Neuronal stem cell (in vitro differentiated cells): ENCODE data around the gene THRA.

Experiments used
- DNase-seq: peaks from one replicate; pipeline ENCODE4 v3.0.0-alpha.2; 2013; ENCODE audit warnings: low spot score
- H2AFZ ChIP-seq: one replicate; pipeline ENCODE4 v1.6.1; 2013; ENCODE audit warnings: mild to moderate bottlenecking, low read length, inconsistent platforms
- H2AK5ac ChIP-seq: 2 replicates; pipeline ENCODE4 v1.6.1; 2013; ENCODE audit warnings: low read depth, mild to moderate bottlenecking, inconsistent platforms, low read length, moderate library complexity, mixed read lengths
- H2BK120ac ChIP-seq: 2 replicates; pipeline ENCODE4 v1.6.1; 2013; ENCODE audit warnings: low read depth, mild to moderate bottlenecking, inconsistent platforms, low read length, moderate library complexity, mixed read lengths
- H2BK12ac ChIP-seq: one replicate; pipeline ENCODE4 v1.6.1; 2013; ENCODE audit warnings: low read length, inconsistent platforms
- H2BK15ac ChIP-seq: 2 replicates; pipeline ENCODE4 v1.6.1; 2013; ENCODE audit warnings: mild to moderate bottlenecking, low read length, inconsistent platforms, mixed read lengths
- H2BK5ac ChIP-seq: one replicate; pipeline ENCODE4 v1.6.1; 2013; ENCODE audit warnings: inconsistent platforms, mild to moderate bottlenecking, low read length, moderate library complexity
- H3K14ac ChIP-seq: one replicate; pipeline ENCODE4 v1.6.1; 2013; ENCODE audit warnings: low read length, inconsistent platforms
- H3K18ac ChIP-seq: 2 replicates; pipeline ENCODE4 v1.6.1; 2013; ENCODE audit warnings: low read length, inconsistent platforms
- H3K23ac ChIP-seq: 2 replicates; pipeline ENCODE4 v1.6.1; 2013; ENCODE audit warnings: low read depth, mild to moderate bottlenecking, mixed read lengths, low read length, inconsistent platforms; ENCODE audit not compliant: poor library complexity
- H3K27ac ChIP-seq: replicated peaks from 3 replicates; pipeline ENCODE4 v1.5.1; 2013; ENCODE audit warnings: low read length, inconsistent platforms
- H3K27me3 ChIP-seq, 3 experiments: 2 replicates each; pipeline ENCODE4 v1.6.1; 2013; ENCODE audit warnings: low read length in 3 of 3, mild to moderate bottlenecking in 2 of 3, inconsistent platforms in 1 of 3, low read depth in 1 of 3, mixed read lengths in 1 of 3, moderate library complexity in 1 of 3; ENCODE audit not compliant: control insufficient read depth in 3 of 3, insufficient read depth in 3 of 3
- H3K36me3 ChIP-seq, 2 donors: replicated peaks in 1 of 2; 2 replicates each; pipeline ENCODE4 v1.6.1; 2013; ENCODE audit warnings: low read length in 2 of 2; ENCODE audit not compliant: control insufficient read depth in 2 of 2, insufficient read depth in 2 of 2
- H3K4ac ChIP-seq: 2 replicates; pipeline ENCODE4 v1.6.1; 2013; ENCODE audit warnings: inconsistent platforms, mild to moderate bottlenecking, low read length, moderate library complexity
- H3K4me1 ChIP-seq, 2 donors: 1 replicate in 1 of 2; 2 replicates in 1 of 2; pipeline ENCODE4 v1.6.1; 2013; ENCODE audit warnings: low read length in 2 of 2, low read depth in 1 of 2; ENCODE audit not compliant: control insufficient read depth in 2 of 2, insufficient read depth in 1 of 2
- H3K4me2 ChIP-seq: one replicate; pipeline ENCODE4 v1.6.1; 2013; ENCODE audit warnings: mild to moderate bottlenecking, low read length, inconsistent platforms; ENCODE audit not compliant: insufficient read depth, poor library complexity, severe bottlenecking
- H3K4me3 ChIP-seq, 2 donors: 2 replicates each; pipeline ENCODE4 v1.5.1; 2013; ENCODE audit warnings: low read length in 2 of 2, mild to moderate bottlenecking in 2 of 2, inconsistent platforms in 1 of 2, moderate library complexity in 1 of 2
- H3K79me1 ChIP-seq: one replicate; pipeline ENCODE4 v1.6.1; 2013; ENCODE audit warnings: low read depth, mild to moderate bottlenecking, inconsistent platforms, low read length, moderate library complexity
- H3K9ac ChIP-seq: one replicate; pipeline ENCODE4 v1.6.1; 2013; ENCODE audit warnings: mild to moderate bottlenecking, low read depth, low read length, inconsistent platforms; ENCODE audit not compliant: poor library complexity
- H3K9me3 ChIP-seq, 2 donors: replicated peaks in 1 of 2; 2 replicates each; pipeline versions ENCODE3 to v1.6.1; 2013; ENCODE audit warnings: low read length in 2 of 2, mild to moderate bottlenecking in 2 of 2, inconsistent platforms in 1 of 2, low read depth in 1 of 2, mixed read lengths in 1 of 2, moderate library complexity in 1 of 2; ENCODE audit not compliant: control insufficient read depth in 2 of 2, insufficient read depth in 1 of 2
- H4K8ac ChIP-seq: one replicate; pipeline ENCODE4 v1.6.1; 2013; ENCODE audit warnings: low read depth, mild to moderate bottlenecking, inconsistent platforms, low read length, moderate library complexity
- H4K91ac ChIP-seq: one replicate; pipeline ENCODE4 v1.6.1; 2013; ENCODE audit warnings: low read length, low read depth, mild to moderate bottlenecking, inconsistent platforms; ENCODE audit not compliant: poor library complexity
- WGBS, 2 donors: extraction: QIAGEN DNeasy Blood & Tissue Kit; methylation state at CpG; one replicate each; pipeline ENCODE4 v1.1.7; 2013; ENCODE audit warnings: missing lambda C conversion rate in 2 of 2, mixed read lengths in 1 of 2; ENCODE audit not compliant: insufficient read length in 2 of 2, insufficient replicate concordance in 1 of 2; ENCODE audit errors: extremely low coverage in 2 of 2; 5-methylcytosine and 5-hydroxymethylcytosine counted together

Gene THRA

GRCh38 chr17:40068584-40068916, 5.8 kb downstream of the THRA start:
- no peak overlapping the region for H3K4ac ChIP-seq
- H3K9ac ChIP-seq = no peak overlapping the region
- no peaks in the 10 kb centered on the region for H3K27me3 ChIP-seq
- H3K79me1 ChIP-seq = no peaks in the 10 kb centered on the region
- H3K4me3 ChIP-seq = peak overlapping the region in 1 of 2 donors; percentile 31
- peak overlapping the region; percentile 95 for H2AK5ac ChIP-seq
- no peaks in the 10 kb centered on the region for H3K9me3 ChIP-seq
- H2BK120ac ChIP-seq = peak overlapping the region; percentile 43
- no peak for DNase-seq
- H3K4me1 ChIP-seq = peaks cover 63 to 75% of the 10 kb centered on the region in 2 donors
- no peak overlapping the region for H2BK12ac ChIP-seq
- H4K8ac ChIP-seq = no peak overlapping the region
- H2BK5ac ChIP-seq = peak overlapping the region; percentile 83
- H2AFZ ChIP-seq = peak overlapping the region; percentile 64
- no peaks in the 10 kb centered on the region for H3K36me3 ChIP-seq
- H2BK15ac ChIP-seq = peak overlapping the region; percentile 80
- H3K18ac ChIP-seq = peak overlapping the region; percentile 82
- peak overlapping the region; percentile 59 for H3K27ac ChIP-seq
- H3K4me2 ChIP-seq = peak overlapping the region; percentile 21
- no peak overlapping the region for H4K91ac ChIP-seq
- H3K23ac ChIP-seq = no peak overlapping the region
- no peak overlapping the region for H3K14ac ChIP-seq
- no CpG with 5 or more reads among the region's 5 CpGs for WGBS, 2 donors

DNA sequence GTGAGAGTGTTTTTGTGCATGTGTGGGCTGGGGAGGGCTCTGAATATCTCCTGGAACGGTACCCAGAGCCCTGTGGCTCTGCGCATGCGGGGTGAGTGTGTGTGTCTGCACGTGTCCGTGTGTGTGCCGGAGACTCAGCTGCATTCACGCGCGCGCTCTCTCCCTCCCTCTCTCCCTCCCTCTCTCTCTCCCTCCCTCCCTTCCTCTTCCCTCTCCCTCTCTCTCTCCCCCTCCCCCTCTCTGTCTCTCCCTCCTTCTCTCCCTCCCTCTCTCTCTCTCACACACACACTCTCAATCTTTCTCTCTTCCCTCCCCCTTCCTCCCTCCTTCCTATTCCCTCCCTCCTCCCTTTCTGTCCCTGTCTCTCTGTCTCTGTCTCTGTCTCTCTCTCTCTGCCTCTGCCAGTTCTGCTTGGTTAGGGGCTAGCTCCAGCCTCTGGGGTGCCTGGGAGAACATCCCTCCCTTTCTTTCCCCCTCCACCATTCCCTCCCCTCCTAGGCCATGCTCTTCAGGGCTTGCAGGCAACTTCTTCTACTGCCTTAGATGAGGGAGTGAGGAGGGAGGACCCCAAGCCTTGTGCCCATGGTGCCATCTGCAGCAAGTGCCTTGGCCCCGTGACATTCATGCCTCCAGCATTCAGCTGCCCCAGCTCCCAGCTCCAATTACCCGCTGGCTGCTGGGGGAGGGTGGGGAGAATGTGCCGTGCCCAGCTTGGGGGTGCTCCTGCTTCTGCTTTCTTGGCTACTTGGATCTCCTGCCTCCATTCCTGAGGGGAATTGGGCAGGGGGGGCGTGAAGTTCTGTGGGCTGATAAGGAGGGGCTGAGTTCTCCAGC, 6.4 kb downstream of the THRA start:
- no CpG with 5 or more reads among the region's 14 CpGs for WGBS, 2 donors
- H3K4me1 ChIP-seq = peaks cover 58 to 71% of the 10 kb centered on the region in 2 donors
- no peaks in the 10 kb centered on the region for H3K27me3 ChIP-seq
- peak overlapping the region; percentile 87 for H2BK15ac ChIP-seq
- peak overlapping the region; percentile 83 for H2BK5ac ChIP-seq
- H3K4me2 ChIP-seq = peak overlapping the region; percentile 21
- peak overlapping the region; percentile 13 for H3K27ac ChIP-seq
- peak overlapping the region; percentile 64 for H2AFZ ChIP-seq
- peak overlapping the region in 1 of 2 donors; percentile 31 for H3K4me3 ChIP-seq
- H4K91ac ChIP-seq = no peak overlapping the region
- H3K9me3 ChIP-seq = no peaks in the 10 kb centered on the region
- no peaks in the 10 kb centered on the region for H3K79me1 ChIP-seq
- peak overlapping the region; percentile 35 for H3K23ac ChIP-seq
- DNase-seq = no peak
- H3K18ac ChIP-seq = peak overlapping the region; percentile 88
- H3K9ac ChIP-seq = peak overlapping the region; percentile 75
- peak overlapping the region; percentile 88 for H2AK5ac ChIP-seq
- H2BK120ac ChIP-seq = peak overlapping the region; percentile 49
- H3K36me3 ChIP-seq = no peaks in the 10 kb centered on the region
- H4K8ac ChIP-seq = no peak overlapping the region
- no peak overlapping the region for H3K14ac ChIP-seq
- H2BK12ac ChIP-seq = peak overlapping the region; percentile 59
- H3K4ac ChIP-seq = peak overlapping the region; percentile 43

- Histone ChIP-seq H3K9me3 (no peaks in the 10 kb centered on the region), H3K4ac (peak overlapping the region; percentile 80), H3K79me1 (no peaks in the 10 kb centered on the region), H3K36me3 (peaks cover 0 to 6% of the 10 kb centered on the region in 2 donors), H3K4me1 (peaks cover 52 to 63% of the 10 kb centered on the region in 2 donors), H2BK12ac (peak overlapping the region; percentile 97), H3K27me3 (no peaks in the 10 kb centered on the region), H2BK120ac (peak overlapping the region; percentile 90), H2BK5ac (peak overlapping the region; percentile 88), H3K9ac (peak overlapping the region; percentile 75), H4K91ac (peak overlapping the region; percentile 83), H2BK15ac (peak overlapping the region; percentile 87), H2AFZ (no peak overlapping the region), H3K14ac (peak overlapping the region; percentile 90), H3K4me2 (no peak overlapping the region), H3K18ac (peak overlapping the region; percentile 93), H2AK5ac (peak overlapping the region; percentile 88), H3K4me3 (no peak overlapping the region), H3K23ac (peak overlapping the region; percentile 35), H3K27ac (no peak overlapping the region), H4K8ac (no peak overlapping the region)
- DNase-seq = no peak
- no CpG with 5 or more reads among the region's 14 CpGs for WGBS, 2 donors
These were observed 7.3 kb downstream of the THRA start for GRCh38 chr17:40069751-40070708.
